Caco-2 (cell line): ENCODE results near the gene POLR1G. TPM values are rescaled to one million over a fixed set of nuclear protein-coding genes. Genes with fewer than 3 reads are reported as not detected.
"Not testable (repeated sequence)": the region's sequence is repeated elsewhere in the genome, so short reads cannot be mapped to it uniquely, and the experiment has no call there.

Source experiments
- BruUV-seq: library from RNA; stranded (reverse); fragments of 400-500 nt; replicated peaks from 2 replicates; lab custom pipeline; 2021; lab: Mats Ljungman, UMichigan
- CTCF ChIA-PET: fragments of 300-600 bp; sonication (Branson Sonifier 250); formaldehyde crosslinking; loops from one replicate; lab custom pipeline; 2022; ENCODE audit warnings: antibody characterized with exemption; lab: Charles Lee
- POLR2A ChIA-PET: fragments of 300-600 bp; sonication (Branson Sonifier 250); formaldehyde crosslinking; loops from one replicate; lab custom pipeline; 2022; ENCODE audit warnings: antibody characterized with exemption; lab: Charles Lee
- DNase-seq, 2 experiments: peaks; one replicate each; pipeline versions ENCODE4 v3.0.0 to v3.0.0-alpha.2; 2020 to 2022
- H3K27me3 ChIP-seq: replicated peaks from 2 replicates; pipeline ENCODE4 v1.6.0; 2011; ENCODE audit warnings: low read length; ENCODE audit not compliant: control insufficient read depth, insufficient read depth
- H3K36me3 ChIP-seq: 2 replicates; pipeline ENCODE4 v1.5.1; 2011; ENCODE audit warnings: low read length; ENCODE audit not compliant: control insufficient read depth, insufficient read depth
- H3K4me1 ChIP-seq: fragments of 250-450 bp; sonication (Bioruptor Pico); 2 replicates; pipeline ENCODE4 v1.5.1; 2020; ENCODE audit warnings: mild to moderate bottlenecking
- H3K4me3 ChIP-seq: 2 replicates; pipeline ENCODE4 v1.5.1; 2011; ENCODE audit warnings: low read depth, mild to moderate bottlenecking, control low read depth, low read length
- H3K9me3 ChIP-seq: fragments of 250-450 bp; sonication (Bioruptor Pico); 2 replicates; pipeline ENCODE4 v1.5.1; 2020; ENCODE audit warnings: mild to moderate bottlenecking, moderate library complexity
- H3K27ac Mint-ChIP-seq: one replicate; pipeline ENCODE4 v1.8.0; 2022; ENCODE audit warnings: mixed read lengths; ENCODE audit not compliant: unreplicated experiment
- H3K27me3 Mint-ChIP-seq: one replicate; pipeline ENCODE4 v1.8.0; 2022; ENCODE audit warnings: mixed read lengths; ENCODE audit not compliant: insufficient read depth, unreplicated experiment
- H3K36me3 Mint-ChIP-seq: one replicate; pipeline ENCODE4 v1.8.0; 2022; ENCODE audit warnings: mild to moderate bottlenecking, mixed read lengths; ENCODE audit not compliant: insufficient read depth, unreplicated experiment
- H3K4me1 Mint-ChIP-seq: one replicate; pipeline ENCODE4 v1.8.0; 2022; ENCODE audit warnings: low read depth, mixed read lengths; ENCODE audit not compliant: unreplicated experiment
- H3K4me3 Mint-ChIP-seq: one replicate; pipeline ENCODE4 v1.8.0; 2022; ENCODE audit warnings: mild to moderate bottlenecking, moderate library complexity, mixed read lengths; ENCODE audit not compliant: unreplicated experiment
- H3K9me3 Mint-ChIP-seq: one replicate; pipeline ENCODE4 v1.8.0; 2022; ENCODE audit warnings: mixed read lengths; ENCODE audit not compliant: unreplicated experiment
- CTCF ChIP-seq, 2 experiments: fragments of 200-600 bp in 1 of 2; IDR thresholded peaks; 1 replicate in 1 of 2; 2 replicates in 1 of 2; pipeline versions ENCODE4 v1.5.1 to v1.8.0; 2011 to 2022; ENCODE audit warnings: antibody characterized with exemption in 1 of 2, control low read depth in 1 of 2, inconsistent platforms in 1 of 2, low read depth in 1 of 2, low read length in 1 of 2, mild to moderate bottlenecking in 1 of 2, moderate library complexity in 1 of 2; ENCODE audit not compliant: insufficient read depth in 1 of 2, severe bottlenecking in 1 of 2, unreplicated experiment in 1 of 2
- intact Hi-C: fragments of 100-400 bp; cut with micrococcal nuclease; formaldehyde crosslinking; loops from one replicate; pipeline ENCODE4 v1.10.0; 2022; ENCODE audit not compliant: unreplicated experiment
- total RNA-seq: library from RNA; stranded (reverse); gene quantifications from 2 replicates; pipeline ENCODE4 v1.2.3, GENCODE V29; 2022

The POLR1G gene
- total RNA-seq, 1 experiment from 2014 or later, result 27.7 TPM

GRCh38 chr19:45408121-45408520, 1.7 kb downstream of the POLR1G start:
- H3K36me3 Mint-ChIP-seq, result peaks cover 66% of the 10 kb centered on the region
- peak overlapping the region; percentile 55 for H3K4me3 Mint-ChIP-seq
- CTCF ChIA-PET, result no interaction called here
- Histone ChIP-seq H3K4me1 (peaks cover 9% of the 10 kb centered on the region), H3K9me3 (no peaks in the 10 kb centered on the region), H3K4me3 (no peak overlapping the region), H3K36me3 (no peaks in the 10 kb centered on the region; the same call in 1 of the 2 replicates), H3K27me3 (no peaks in the 10 kb centered on the region)
- no peaks in the 10 kb centered on the region for H3K27me3 Mint-ChIP-seq
- DNase-seq, result no peak
- no peak for TF ChIP-seq CTCF (IDR thresholded peaks at IDR 0.05; ENCODE audit: insufficient read depth in 1 of 2, low read depth in 1 of 2, low read length in 1 of 2, severe bottlenecking in 1 of 2, unreplicated experiment in 1 of 2)
- no TSS peak for BruUV-seq
- no peaks in the 10 kb centered on the region for H3K9me3 Mint-ChIP-seq
- peaks cover 17% of the 10 kb centered on the region for H3K4me1 Mint-ChIP-seq
- intact Hi-C loops, result loop anchor here (5.0 kb wide), 1 partner anchor 231 kb away; the partner anchor contains the start of genes BLOC1S3 and TRAPPC6A
- POLR2A ChIA-PET, result no interaction called here
- H3K27ac Mint-ChIP-seq, result no peak overlapping the region

GRCh38 chr19:45408830-45409556, 2.5 kb downstream of the POLR1G start:
- Mint-ChIP-seq H3K4me1 (peaks cover 8% of the 10 kb centered on the region), H3K36me3 (peaks cover 63% of the 10 kb centered on the region), H3K27ac (peak overlapping the region; percentile 5), H3K27me3 (no peaks in the 10 kb centered on the region), H3K9me3 (no peaks in the 10 kb centered on the region), H3K4me3 (no peak overlapping the region)
- CTCF ChIA-PET, result no interaction called here
- no peak for TF ChIP-seq CTCF (IDR thresholded peaks at IDR 0.05; ENCODE audit: insufficient read depth in 1 of 2, low read depth in 1 of 2, low read length in 1 of 2, severe bottlenecking in 1 of 2, unreplicated experiment in 1 of 2)
- intact Hi-C loops, result loop anchor here (5.0 kb wide), 1 partner anchor 232 kb away; the partner anchor contains the start of genes BLOC1S3 and TRAPPC6A
- DNase-seq, result no peak
- POLR2A ChIA-PET, result interaction anchor here (0.6 kb wide), 1 partner anchor 30 kb away, joined by 3 read pairs; no protein-coding TSS in a partner anchor
- Histone ChIP-seq H3K9me3 (no peaks in the 10 kb centered on the region), H3K4me1 (no peaks in the 10 kb centered on the region; the same call in 1 of the 2 replicates), H3K27me3 (no peaks in the 10 kb centered on the region), H3K4me3 (no peak overlapping the region), H3K36me3 (no peaks in the 10 kb centered on the region; the same call in 1 of the 2 replicates)
- BruUV-seq, result TSS peak; percentile 22

DNA sequence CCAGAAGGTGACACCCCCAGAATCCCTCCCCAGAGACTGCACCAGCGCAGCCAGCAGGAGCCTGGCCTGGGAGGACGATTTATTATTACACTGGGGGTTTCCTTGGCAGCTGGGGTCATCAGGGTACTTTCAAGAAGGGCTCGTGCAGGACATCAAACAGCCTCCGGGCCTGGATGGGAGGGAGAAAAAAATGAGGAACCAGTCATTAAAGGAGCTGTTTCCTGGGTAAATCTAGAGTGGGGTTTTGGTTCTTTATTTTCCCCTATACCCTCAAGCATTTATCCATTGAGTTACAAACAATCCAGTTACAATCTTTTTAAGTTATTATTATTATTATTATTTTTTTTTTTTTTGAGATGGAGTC, 3.1 kb downstream of the POLR1G start:
- no peaks in the 10 kb centered on the region for H3K27me3 Mint-ChIP-seq
- CTCF ChIA-PET, result no interaction called here
- BruUV-seq, result no TSS peak
- no peaks in the 10 kb centered on the region for H3K4me1 ChIP-seq
- H3K27me3 ChIP-seq, result no peaks in the 10 kb centered on the region
- peaks cover 6% of the 10 kb centered on the region for H3K4me1 Mint-ChIP-seq
- H3K9me3 Mint-ChIP-seq, result no peaks in the 10 kb centered on the region
- peaks cover 60% of the 10 kb centered on the region for H3K36me3 Mint-ChIP-seq
- no peak for TF ChIP-seq CTCF (IDR thresholded peaks at IDR 0.05; ENCODE audit: insufficient read depth in 1 of 2, low read depth in 1 of 2, low read length in 1 of 2, severe bottlenecking in 1 of 2, unreplicated experiment in 1 of 2)
- no peak for DNase-seq
- no peaks in the 10 kb centered on the region; the same call in 1 of the 2 replicates for H3K36me3 ChIP-seq
- H3K4me3 ChIP-seq, result no peak overlapping the region
- no peak overlapping the region for H3K4me3 Mint-ChIP-seq
- H3K9me3 ChIP-seq, result no peaks in the 10 kb centered on the region
- H3K27ac Mint-ChIP-seq, result no peak overlapping the region
- intact Hi-C loops, result loop anchor here (5.0 kb wide), 1 partner anchor 232 kb away; the partner anchor contains the start of genes BLOC1S3 and TRAPPC6A
- POLR2A ChIA-PET, result interaction anchor here (0.6 kb wide), 1 partner anchor 12 kb away, joined by 3 read pairs; no protein-coding TSS in a partner anchor

GRCh38 chr19:45410330-45410729, 3.9 kb downstream of the POLR1G start:
- H3K27me3 Mint-ChIP-seq, CTCF ChIA-PET, H3K4me3 Mint-ChIP-seq, BruUV-seq, H3K9me3 ChIP-seq, intact Hi-C loops, H3K4me3 ChIP-seq, H3K27ac Mint-ChIP-seq, H3K4me1 ChIP-seq, DNase-seq, H3K27me3 ChIP-seq, H3K36me3 ChIP-seq, H3K9me3 Mint-ChIP-seq, H3K4me1 Mint-ChIP-seq: not testable (repeated sequence)
- POLR2A ChIA-PET, result interaction anchor here (0.6 kb wide), 1 partner anchor 11 kb away, joined by 3 read pairs; no protein-coding TSS in a partner anchor
- peaks cover 58% of the 10 kb centered on the region for H3K36me3 Mint-ChIP-seq
